NT2/D1 (cell line): ENCODE measurements around the gene INKA1.

Experiments
- DNase-seq: peaks from one replicate; pipeline ENCODE4 v3.0.0-alpha.2; 2011; ENCODE audit warnings: low read depth, low spot score
- H3K27me3 ChIP-seq: 2 replicates; pipeline ENCODE4 v1.6.0; 2011; ENCODE audit warnings: mild to moderate bottlenecking; ENCODE audit not compliant: insufficient read length, insufficient read depth
- H3K36me3 ChIP-seq: 2 replicates; pipeline ENCODE4 v1.6.1; 2011; ENCODE audit warnings: mild to moderate bottlenecking, low read length, mixed read lengths; ENCODE audit not compliant: insufficient read depth, insufficient read length
- H3K4me1 ChIP-seq: 2 replicates; pipeline ENCODE4 v1.5.1; 2011; ENCODE audit not compliant: insufficient read depth, insufficient read length
- H3K4me3 ChIP-seq: 2 replicates; pipeline ENCODE4 v1.5.1; 2011; ENCODE audit warnings: low read depth; ENCODE audit not compliant: insufficient read length
- H3K9ac ChIP-seq: 2 replicates; pipeline ENCODE4 v1.6.0; 2011; ENCODE audit warnings: low read depth; ENCODE audit not compliant: insufficient read length
- H3K9me3 ChIP-seq: 2 replicates; pipeline ENCODE4 v1.5.1; 2011; ENCODE audit warnings: mild to moderate bottlenecking, low read length; ENCODE audit not compliant: insufficient read depth
- SUZ12 ChIP-seq: IDR thresholded peaks from 2 replicates; pipeline ENCODE4 v1.6.1; 2011; ENCODE audit not compliant: insufficient read length, insufficient read depth; ENCODE audit errors: extremely low read depth
- YY1 ChIP-seq: IDR thresholded peaks from 2 replicates; pipeline ENCODE4 v1.6.1; 2011; ENCODE audit not compliant: insufficient read length, insufficient read depth
- ZNF274 ChIP-seq: IDR thresholded peaks from 2 replicates; pipeline ENCODE4 v1.6.1; 2011; ENCODE audit warnings: mild to moderate bottlenecking, low read depth, low read length

The INKA1 gene

GRCh38 chr3:49794431-49794830, 8.6 kb upstream of the INKA1 start:
- H3K9me3 ChIP-seq, result no peaks in the 10 kb centered on the region
- H3K36me3 ChIP-seq, result no peaks in the 10 kb centered on the region
- H3K9ac ChIP-seq, result no peak overlapping the region
- H3K4me1 ChIP-seq, result peaks cover 2% of the 10 kb centered on the region
- H3K27me3 ChIP-seq, result peaks cover 9% of the 10 kb centered on the region
- no peak overlapping the region for H3K4me3 ChIP-seq
- DNase-seq, result no peak
- no peak for TF ChIP-seq SUZ12

- no peaks in the 10 kb centered on the region for H3K36me3 ChIP-seq
- no peak overlapping the region for H3K9ac ChIP-seq
- peaks cover 2% of the 10 kb centered on the region for H3K4me1 ChIP-seq
- H3K9me3 ChIP-seq, result no peaks in the 10 kb centered on the region
- TF ChIP-seq SUZ12 (no peak), ZNF274 (no peak), YY1 (no peak)
- DNase-seq, result no peak
- no peak overlapping the region for H3K4me3 ChIP-seq
- H3K27me3 ChIP-seq, result peaks cover 9% of the 10 kb centered on the region
These were observed 7.8 kb upstream of the INKA1 start for GRCh38 chr3:49794926-49795905.

GRCh38 chr3:49799105-49799504, 4.0 kb upstream of the INKA1 start:
- Histone ChIP-seq H3K9ac (peak overlapping the region; percentile 21), H3K36me3 (no peaks in the 10 kb centered on the region), H3K4me1 (peaks cover 4% of the 10 kb centered on the region), H3K27me3 (peaks cover 37% of the 10 kb centered on the region), H3K9me3 (no peaks in the 10 kb centered on the region), H3K4me3 (no peak overlapping the region)
- TF ChIP-seq YY1, result no peak
- TF ChIP-seq ZNF274, result no peak
- TF ChIP-seq SUZ12, result no peak
- no peak for DNase-seq

- no peaks in the 10 kb centered on the region for H3K9me3 ChIP-seq
- peak within 1 kb of the TSS; percentile 21 for H3K9ac ChIP-seq
- DNase-seq, result no peak
- TF ChIP-seq YY1 (no peak), SUZ12 (no peak), ZNF274 (no peak)
- H3K36me3 ChIP-seq, result no peaks in the 10 kb centered on the region
- peaks cover 43% of the 10 kb centered on the region for H3K27me3 ChIP-seq
- no peak within 1 kb of the TSS for H3K4me3 ChIP-seq
- H3K4me1 ChIP-seq, result peaks cover 4% of the 10 kb centered on the region
These were observed 3.3 kb upstream of the INKA1 start, which contains the start of gene CDHR4 for GRCh38 chr3:49799761-49800160. Gene CDHR4, minus strand, starts transcription at chr3:49799873. Its CDS starts 61 bp downstream, at chr3:49799812.

- Histone ChIP-seq H3K9ac (no peak overlapping the region), H3K4me3 (no peak overlapping the region), H3K36me3 (no peaks in the 10 kb centered on the region), H3K27me3 (peaks cover 51% of the 10 kb centered on the region), H3K9me3 (no peaks in the 10 kb centered on the region), H3K4me1 (peaks cover 12% of the 10 kb centered on the region)
- no peak for DNase-seq
- TF ChIP-seq YY1 (no peak), ZNF274 (no peak), SUZ12 (no peak)
These were observed 1.9 kb upstream of the INKA1 start for GRCh38 chr3:49801160-49801559.

- Histone ChIP-seq H3K36me3 (no peaks in the 10 kb centered on the region), H3K9me3 (no peaks in the 10 kb centered on the region), H3K4me3 (peak overlapping the region; percentile 89), H3K27me3 (peaks cover 49% of the 10 kb centered on the region), H3K4me1 (peaks cover 26% of the 10 kb centered on the region), H3K9ac (peak overlapping the region; percentile 71)
- TF ChIP-seq SUZ12, result peak; percentile 63
- no peak for TF ChIP-seq ZNF274
- no peak for TF ChIP-seq YY1
- DNase-seq, result no peak
These were observed 542 bp downstream of the INKA1 start for GRCh38 chr3:49803465-49804140.
